GM19468 (cell line): ENCODE data around the gene SSBP3.
"Not testable (repeated sequence)": the region's sequence is repeated elsewhere in the genome, so short reads cannot be mapped to it uniquely, and the experiment has no call there.

Experiments used
- ATAC-seq: cut with Tn5 transposase; IDR thresholded peaks from one replicate; pipeline ENCODE4 v1.9.1; 2021; ENCODE audit warnings: mild to moderate bottlenecking, moderate library complexity, moderate number of reproducible peaks; ENCODE audit not compliant: unreplicated experiment; ENCODE audit errors: extremely low read depth

Gene SSBP3

GRCh38 chr1:54219688-54220003, 186.5 kb downstream of the SSBP3 start:
- ATAC-seq, result no peak

- no peak for ATAC-seq
These were observed 187.1 kb downstream of the SSBP3 start for GRCh38 chr1:54218883-54219687.

- ATAC-seq, result no peak
These were observed 190.7 kb downstream of the SSBP3 start for GRCh38 chr1:54215523-54215922.

GRCh38 chr1:54212872-54213271, 193.3 kb downstream of the SSBP3 start:
- ATAC-seq, result no peak

DNA sequence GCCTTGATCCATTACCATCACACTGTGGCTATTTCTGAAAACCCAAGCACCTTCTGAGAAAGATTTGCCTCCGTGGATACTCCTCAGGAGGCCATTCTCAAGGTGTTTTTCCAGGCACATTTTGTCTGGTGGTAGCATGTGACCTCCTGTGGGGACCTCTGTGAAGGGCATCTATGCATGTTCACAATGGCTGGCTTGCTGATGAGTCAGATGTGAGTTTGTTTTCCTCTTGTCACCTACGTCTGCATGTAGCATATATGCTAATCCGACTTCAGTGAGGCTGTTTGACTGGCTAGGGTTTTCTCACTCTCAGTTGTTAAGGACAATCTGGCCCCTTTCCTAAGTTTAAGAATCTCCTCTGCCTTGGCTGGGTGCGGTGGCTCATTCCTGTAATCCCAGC, 198.3 kb downstream of the SSBP3 start:
- ATAC-seq, result not testable (repeated sequence)

- ATAC-seq, result no peak
These were observed 198.9 kb downstream of the SSBP3 start for GRCh38 chr1:54207287-54207686.

- ATAC-seq, result no peak
These were observed 202.0 kb downstream of the SSBP3 start for GRCh38 chr1:54204199-54204598.

GRCh38 chr1:54200519-54200997, 205.6 kb downstream of the SSBP3 start:
- no peak for ATAC-seq

GRCh38 chr1:54199765-54200518, 206.3 kb downstream of the SSBP3 start, which contains the start of the genes CYB5RL and MRPL37:
TSS of gene CYB5RL (minus strand) at chr1:54200030. CDS start at chr1:54195616, 4,414 bp downstream.
TSS of gene MRPL37 (plus strand) at chr1:54200167. CDS start at chr1:54200244, 77 bp downstream.
- ATAC-seq, result peak; percentile 87

GRCh38 chr1:54199151-54199764, 206.9 kb downstream of the SSBP3 start:
- no peak for ATAC-seq

GRCh38 chr1:54193453-54193852, 212.7 kb downstream of the SSBP3 start:
- no peak for ATAC-seq

- no peak for ATAC-seq
These were observed 214.7 kb downstream of the SSBP3 start for GRCh38 chr1:54191525-54191924.

DNA sequence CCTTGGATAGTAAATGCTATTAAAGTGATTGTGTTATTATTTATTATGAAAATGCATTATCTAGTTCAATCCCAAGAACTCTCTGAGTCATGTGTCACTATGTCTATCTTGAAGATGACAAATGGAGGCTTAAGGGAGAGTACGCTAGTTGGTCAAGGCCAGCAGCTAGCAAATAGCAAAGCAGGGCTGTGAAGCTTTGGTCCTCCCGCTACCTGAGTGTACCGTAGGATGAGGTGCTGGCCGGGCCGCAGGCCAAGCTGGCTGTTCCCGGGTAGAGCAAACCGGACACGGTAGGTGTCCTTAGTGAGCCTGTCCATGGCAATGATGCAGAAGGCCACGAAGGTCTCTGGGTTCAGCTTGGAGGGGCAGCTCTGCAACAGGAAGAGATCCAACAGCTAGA, 215.7 kb downstream of the SSBP3 start:
- no peak for ATAC-seq

GRCh38 chr1:54188291-54188690, 217.9 kb downstream of the SSBP3 start:
- ATAC-seq, result no peak

DNA sequence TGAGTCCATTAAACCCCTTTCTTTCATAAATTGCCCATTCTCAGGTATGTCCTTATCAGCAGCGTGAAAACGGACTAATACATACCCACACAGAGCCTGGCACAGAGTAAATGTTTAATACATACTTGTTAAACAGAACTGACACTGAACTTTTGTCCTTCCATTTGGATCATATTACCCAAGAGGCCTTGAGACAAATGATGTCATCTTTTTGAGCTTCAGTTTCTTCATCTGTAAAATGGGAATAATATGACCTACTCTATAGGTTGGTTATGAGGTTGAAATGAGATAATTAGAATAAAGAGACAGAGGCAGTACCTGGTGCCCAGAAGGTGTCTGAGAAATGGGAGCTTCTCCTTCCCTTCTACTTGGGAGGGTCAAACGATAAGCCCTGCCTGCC, 220.1 kb downstream of the SSBP3 start:
- ATAC-seq, result no peak

DNA sequence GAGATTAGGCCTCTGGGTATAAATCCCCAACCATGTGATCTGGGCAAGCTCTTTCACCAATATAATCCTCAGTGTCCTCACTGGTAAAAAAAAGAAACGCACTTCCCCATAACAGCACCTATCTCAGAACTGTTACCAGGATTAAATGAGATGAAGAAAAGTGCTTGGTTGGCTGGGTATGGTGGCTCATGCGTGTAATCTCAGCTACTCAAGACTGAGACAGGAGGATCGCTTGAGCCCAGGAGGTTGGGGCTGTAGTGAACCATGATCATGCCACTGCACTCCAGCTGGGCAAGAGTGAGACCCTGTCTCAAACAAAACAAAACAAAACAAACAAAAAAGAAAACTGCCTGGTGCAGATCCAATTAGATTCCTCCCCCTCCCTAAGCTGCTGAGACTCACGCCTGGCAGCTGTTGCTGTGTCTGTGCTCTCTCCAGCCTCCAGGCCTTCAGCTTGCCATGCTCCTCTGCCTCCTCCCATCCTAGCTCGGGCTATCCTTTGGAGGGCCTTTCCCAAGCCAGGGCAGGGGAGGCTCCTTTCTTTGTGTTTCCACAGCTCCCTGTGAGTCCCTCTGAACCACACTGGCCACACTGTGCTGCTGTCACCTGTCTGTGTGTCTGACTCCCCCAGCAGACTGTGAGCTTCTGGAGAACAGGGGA, 225.4 kb downstream of the SSBP3 start:
- ATAC-seq, result no peak

GRCh38 chr1:54178296-54179070, 227.7 kb downstream of the SSBP3 start:
- ATAC-seq, result no peak

DNA sequence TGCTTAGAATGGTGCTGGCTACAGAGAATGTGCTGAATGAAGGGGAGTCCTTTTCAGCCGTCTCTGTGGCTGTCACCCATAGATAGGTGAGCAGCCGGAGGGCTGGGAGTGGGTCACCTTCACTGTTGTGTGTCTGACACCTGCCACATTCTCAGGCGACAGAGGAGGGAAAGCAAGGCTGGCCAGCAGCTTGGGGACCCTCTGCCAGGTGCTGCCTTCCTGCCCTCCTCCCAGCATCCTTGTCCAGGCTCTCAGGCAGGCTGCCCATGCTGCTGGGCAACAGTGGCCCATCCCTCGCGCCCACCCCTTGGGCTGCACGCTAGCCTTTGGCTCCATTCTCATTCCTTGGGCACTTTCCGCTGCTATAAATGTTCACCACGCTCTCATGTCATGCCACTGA, 228.5 kb downstream of the SSBP3 start:
- no peak for ATAC-seq

GRCh38 chr1:54176621-54177327, 229.4 kb downstream of the SSBP3 start:
- ATAC-seq, result no peak
